Right lobe of liver (tissue), 6 donors: Measurements from ENCODE around the gene CLDN15. TPM values are rescaled to one million over a fixed set of nuclear protein-coding genes. Genes with fewer than 3 reads are reported as not detected.

ENCODE experiments used
- ATAC-seq, 4 donors: fragments of 200-7000 bp; cut with Tn5 transposase; one replicate each; pipeline ENCODE4 v1.9.1; 2020; ENCODE audit warnings: mild to moderate bottlenecking in 4 of 4, moderate library complexity in 4 of 4
- DNase-seq, 3 donors: peaks; one replicate each; pipeline ENCODE4 v3.0.0-alpha.2; 2020
- H3K27ac ChIP-seq, 3 donors: fragments of 200-600 bp; one replicate each; pipeline ENCODE4 v1.8.0; 2022
- H3K27me3 ChIP-seq, 2 donors: fragments of 200-600 bp; one replicate each; pipeline ENCODE4 v1.8.0; 2022
- H3K36me3 ChIP-seq, 4 donors: fragments of 200-600 bp; sonication (generic) in 1 of 4; one replicate each; pipeline versions ENCODE4 v1.5.1 to v1.8.0; 2017 to 2022; ENCODE audit warnings: control low read depth in 1 of 4
- H3K4me1 ChIP-seq, 4 donors: fragments of 200-600 bp; sonication (generic) in 1 of 4; one replicate each; pipeline versions ENCODE4 v1.5.1 to v1.8.0; 2017 to 2022; ENCODE audit warnings: control low read depth in 1 of 4
- H3K4me3 ChIP-seq, 3 donors: fragments of 200-600 bp; one replicate each; pipeline ENCODE4 v1.8.0; 2022
- H3K9me3 ChIP-seq, 4 donors: fragments of 200-600 bp; sonication (generic) in 1 of 4; one replicate each; pipeline versions ENCODE4 v1.5.1 to v1.8.0; 2017 to 2022; ENCODE audit warnings: control low read depth in 1 of 4
- POLR2A ChIP-seq: fragments of 450-650 bp; IDR thresholded peaks from one replicate; pipeline ENCODE4 v1.6.1; 2017; ENCODE audit warnings: antibody characterized with exemption, mild to moderate bottlenecking
- WGBS: methylation state at CpG from one replicate; pipeline ENCODE4 v1.1.6; 2018; ENCODE audit warnings: low coverage, low lambda C conversion rate; ENCODE audit not compliant: insufficient coverage; ENCODE audit errors: missing lambda C conversion rate; 5-methylcytosine and 5-hydroxymethylcytosine counted together
- intact Hi-C, 2 donors: fragments of 100-400 bp; cut with DNase I; formaldehyde crosslinking; loops; one replicate each; pipeline versions ENCODE4 v1.11.2 to v1.14.1; 2022
- total RNA-seq, 6 experiments: library from RNA; depleted of rRNA in 2 of 6; stranded (reverse); fragments of >200 nt in 2 of 6; fragmentation: NEBNext Ultra II Directional in 3 of 6; extraction: Animal tissue kit (Norgen Biotek cat#: 25700) in 3 of 6; gene quantifications; one replicate each; pipeline versions ENCODE4 v1.1.0 to v1.2.4, GENCODE V29; 2016 to 2023
- TF ChIP-seq, protein P1 (sequence below), 4 donors: fragments of 200-600 bp in 3 of 4; fragments of 450-650 bp in 1 of 4; IDR thresholded peaks; one replicate each; pipeline versions ENCODE4 v1.5.1 to v1.8.0; 2016 to 2022; ENCODE audit warnings: antibody characterized with exemption in 4 of 4, mild to moderate bottlenecking in 2 of 4
- donor health status: DM: no; HTN: yes; CAD: no.
- donor health status: DM: no; HTN: no; CAD: no.
- donor health status: DM: no; HTN: no; CAD: no.
- donor health status: DM: no; HTN: yes; CAD: no.
- donor health status: DM: no; HTN: yes; CAD: no.

CLDN15 gene
- total RNA-seq, 6 experiments from 2014 or later = 5.9 to 10.8 (median 9.2) TPM

GRCh38 chr7:101236292-101236835 lies 1.2 kb downstream of the CLDN15 start:
- TF ChIP-seq, protein P1, sequence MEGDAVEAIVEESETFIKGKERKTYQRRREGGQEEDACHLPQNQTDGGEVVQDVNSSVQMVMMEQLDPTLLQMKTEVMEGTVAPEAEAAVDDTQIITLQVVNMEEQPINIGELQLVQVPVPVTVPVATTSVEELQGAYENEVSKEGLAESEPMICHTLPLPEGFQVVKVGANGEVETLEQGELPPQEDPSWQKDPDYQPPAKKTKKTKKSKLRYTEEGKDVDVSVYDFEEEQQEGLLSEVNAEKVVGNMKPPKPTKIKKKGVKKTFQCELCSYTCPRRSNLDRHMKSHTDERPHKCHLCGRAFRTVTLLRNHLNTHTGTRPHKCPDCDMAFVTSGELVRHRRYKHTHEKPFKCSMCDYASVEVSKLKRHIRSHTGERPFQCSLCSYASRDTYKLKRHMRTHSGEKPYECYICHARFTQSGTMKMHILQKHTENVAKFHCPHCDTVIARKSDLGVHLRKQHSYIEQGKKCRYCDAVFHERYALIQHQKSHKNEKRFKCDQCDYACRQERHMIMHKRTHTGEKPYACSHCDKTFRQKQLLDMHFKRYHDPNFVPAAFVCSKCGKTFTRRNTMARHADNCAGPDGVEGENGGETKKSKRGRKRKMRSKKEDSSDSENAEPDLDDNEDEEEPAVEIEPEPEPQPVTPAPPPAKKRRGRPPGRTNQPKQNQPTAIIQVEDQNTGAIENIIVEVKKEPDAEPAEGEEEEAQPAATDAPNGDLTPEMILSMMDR (IDR thresholded peaks at IDR 0.05) = no peak
- TF ChIP-seq POLR2A = no peak
- peak overlapping the region in 1 of 3 donors; percentile 97 for H3K27ac ChIP-seq
- H3K9me3 ChIP-seq = no peaks in the 10 kb centered on the region
- H3K36me3 ChIP-seq = peaks cover 0 to 17% (median 6%) of the 10 kb centered on the region in 4 donors
- WGBS = 88% methylated on average over 5 of the region's 21 CpGs
- DNase-seq (no peak), ATAC-seq (no peak)
- H3K27me3 ChIP-seq = no peaks in the 10 kb centered on the region
- intact Hi-C loops = no loop called here
- H3K4me1 ChIP-seq = peaks cover 0 to 33% (median 16%) of the 10 kb centered on the region in 4 donors
- H3K4me3 ChIP-seq = no peak overlapping the region

GRCh38 chr7:101235522-101235921 lies 2.1 kb downstream of the CLDN15 start:
- H3K27ac ChIP-seq = no peak overlapping the region
- ATAC-seq (no peak), DNase-seq (no peak)
- TF ChIP-seq, protein P1 (IDR thresholded peaks at IDR 0.05) = no peak
- TF ChIP-seq POLR2A = no peak
- H3K4me3 ChIP-seq = no peak overlapping the region
- peaks cover 0 to 40% (median 18%) of the 10 kb centered on the region in 4 donors for H3K4me1 ChIP-seq
- no peaks in the 10 kb centered on the region for H3K27me3 ChIP-seq
- intact Hi-C loops = no loop called here
- H3K36me3 ChIP-seq = peaks cover 0 to 10% (median 5%) of the 10 kb centered on the region in 4 donors
- WGBS = 7% methylated on average over 2 of the region's 9 CpGs
- H3K9me3 ChIP-seq = no peaks in the 10 kb centered on the region

- H3K4me1 ChIP-seq = peaks cover 0 to 43% (median 19%) of the 10 kb centered on the region in 4 donors
- peaks cover 0 to 8% (median 2%) of the 10 kb centered on the region in 4 donors for H3K36me3 ChIP-seq
- H3K27me3 ChIP-seq = no peaks in the 10 kb centered on the region
- intact Hi-C loops = no loop called here
- ATAC-seq (no peak), DNase-seq (no peak)
- no peak for TF ChIP-seq POLR2A
- TF ChIP-seq, protein P1 (IDR thresholded peaks at IDR 0.05) = peak; percentile 21 to 38 (median 30)
- WGBS = no CpG with 5 or more reads among the region's 11 CpGs
- H3K4me3 ChIP-seq = no peak overlapping the region
- H3K9me3 ChIP-seq = no peaks in the 10 kb centered on the region
- H3K27ac ChIP-seq = no peak overlapping the region
Measured at GRCh38 chr7:101235050-101235449, 2.6 kb downstream of the CLDN15 start.

DNA sequence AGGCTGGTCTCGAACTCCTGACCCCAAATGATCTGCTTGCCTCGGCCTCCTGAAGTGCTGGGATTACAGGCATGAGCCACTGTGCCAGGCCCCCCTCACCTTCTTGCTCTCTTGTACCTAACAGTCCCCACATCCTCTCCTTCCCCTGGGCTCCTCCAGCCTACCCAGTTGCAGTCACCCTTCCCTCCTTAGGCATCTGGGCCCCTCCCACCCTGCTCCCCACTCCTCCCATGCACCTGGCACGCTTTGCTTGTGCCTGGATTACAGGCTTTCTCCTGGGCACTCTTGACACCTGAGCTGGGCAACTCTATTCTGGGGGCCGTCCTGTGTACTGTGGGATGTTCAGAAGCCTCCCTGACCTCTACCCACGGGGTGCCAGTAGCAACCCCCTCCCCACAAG lies 3.0 kb downstream of the CLDN15 start:
- WGBS = 80% methylated on average over 3 of the region's 5 CpGs
- H3K4me1 ChIP-seq = peaks cover 0 to 47% (median 21%) of the 10 kb centered on the region in 4 donors
- intact Hi-C loops = no loop called here
- H3K27ac ChIP-seq = no peak overlapping the region
- TF ChIP-seq, protein P1 (IDR thresholded peaks at IDR 0.05) = no peak
- TF ChIP-seq POLR2A = no peak
- no peaks in the 10 kb centered on the region for H3K27me3 ChIP-seq
- no peak overlapping the region for H3K4me3 ChIP-seq
- DNase-seq (no peak), ATAC-seq (no peak)
- no peaks in the 10 kb centered on the region for H3K9me3 ChIP-seq
- H3K36me3 ChIP-seq = peaks cover 0 to 4% (median under 1%) of the 10 kb centered on the region in 4 donors
